ENCODE results near the gene WSB2. TPM values are rescaled to one million over a fixed set of nuclear protein-coding genes. Genes with fewer than 3 reads are reported as not detected.
"Not testable (repeated sequence)": the region's sequence is repeated elsewhere in the genome, so short reads cannot be mapped to it uniquely, and the experiment has no call there.

WSB2 gene
- total RNA-seq, 4 donors from 2014 or later, result 22.4 to 59.2 (median 45.0) TPM

- Histone ChIP-seq H3K36me3 (no peaks in the 10 kb centered on the region), H3K27ac (no peak overlapping the region), H3K27me3 (no peaks in the 10 kb centered on the region), H3K9me3 (no peaks in the 10 kb centered on the region), H3K4me1 (no peaks in the 10 kb centered on the region), H3K4me3 (no peak overlapping the region)
- intact Hi-C loops (cut with DNase I; ENCODE audit: low total_unique reads), result no loop called here
- no peak for DNase-seq
- TF ChIP-seq POLR2A (IDR thresholded peaks at IDR 0.05), result no peak
- TF ChIP-seq, protein P1, sequence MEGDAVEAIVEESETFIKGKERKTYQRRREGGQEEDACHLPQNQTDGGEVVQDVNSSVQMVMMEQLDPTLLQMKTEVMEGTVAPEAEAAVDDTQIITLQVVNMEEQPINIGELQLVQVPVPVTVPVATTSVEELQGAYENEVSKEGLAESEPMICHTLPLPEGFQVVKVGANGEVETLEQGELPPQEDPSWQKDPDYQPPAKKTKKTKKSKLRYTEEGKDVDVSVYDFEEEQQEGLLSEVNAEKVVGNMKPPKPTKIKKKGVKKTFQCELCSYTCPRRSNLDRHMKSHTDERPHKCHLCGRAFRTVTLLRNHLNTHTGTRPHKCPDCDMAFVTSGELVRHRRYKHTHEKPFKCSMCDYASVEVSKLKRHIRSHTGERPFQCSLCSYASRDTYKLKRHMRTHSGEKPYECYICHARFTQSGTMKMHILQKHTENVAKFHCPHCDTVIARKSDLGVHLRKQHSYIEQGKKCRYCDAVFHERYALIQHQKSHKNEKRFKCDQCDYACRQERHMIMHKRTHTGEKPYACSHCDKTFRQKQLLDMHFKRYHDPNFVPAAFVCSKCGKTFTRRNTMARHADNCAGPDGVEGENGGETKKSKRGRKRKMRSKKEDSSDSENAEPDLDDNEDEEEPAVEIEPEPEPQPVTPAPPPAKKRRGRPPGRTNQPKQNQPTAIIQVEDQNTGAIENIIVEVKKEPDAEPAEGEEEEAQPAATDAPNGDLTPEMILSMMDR (IDR thresholded peaks at IDR 0.05), result no peak
Observed at GRCh38 chr12:118011377-118011776, 49.6 kb downstream of the WSB2 start.

GRCh38 chr12:118010903-118011302 lies 50.1 kb downstream of the WSB2 start:
- intact Hi-C loops (cut with DNase I; ENCODE audit: low total_unique reads), result no loop called here
- no peak overlapping the region for H3K27ac ChIP-seq
- H3K4me1 ChIP-seq, result no peaks in the 10 kb centered on the region
- H3K9me3 ChIP-seq, result no peaks in the 10 kb centered on the region
- H3K36me3 ChIP-seq, result no peaks in the 10 kb centered on the region
- TF ChIP-seq POLR2A (IDR thresholded peaks at IDR 0.05), result no peak
- TF ChIP-seq, protein P1 (IDR thresholded peaks at IDR 0.05), result no peak
- no peak overlapping the region for H3K4me3 ChIP-seq
- DNase-seq, result no peak
- H3K27me3 ChIP-seq, result no peaks in the 10 kb centered on the region

DNA sequence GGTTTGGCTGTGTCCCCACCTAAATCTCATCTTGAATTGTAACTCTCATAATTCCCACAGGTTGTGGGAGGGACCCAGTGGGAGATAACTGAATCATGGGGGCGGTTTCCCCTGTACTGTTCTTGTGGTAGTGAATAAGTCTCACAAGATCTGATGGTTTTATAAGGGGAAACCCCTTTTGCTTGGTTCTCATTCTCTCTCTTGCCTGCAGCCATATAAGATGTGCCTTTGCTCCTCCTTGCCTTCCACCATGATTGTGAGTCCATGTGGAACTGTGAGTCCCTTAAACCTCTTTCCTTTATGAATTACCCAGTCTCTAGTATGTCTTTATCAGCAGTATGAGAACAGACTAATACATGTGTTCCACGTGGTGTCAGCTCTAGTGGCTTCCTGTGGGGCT lies 61.2 kb downstream of the WSB2 start:
- intact Hi-C loops (cut with DNase I; ENCODE audit: low total_unique reads); H3K27me3 ChIP-seq; H3K36me3 ChIP-seq; DNase-seq; H3K9me3 ChIP-seq; H3K4me3 ChIP-seq; H3K4me1 ChIP-seq; H3K27ac ChIP-seq: not testable (repeated sequence)

- no peak for DNase-seq
- H3K36me3 ChIP-seq, result no peaks in the 10 kb centered on the region
- H3K9me3 ChIP-seq, result no peaks in the 10 kb centered on the region
- H3K4me1 ChIP-seq, result no peaks in the 10 kb centered on the region
- TF ChIP-seq POLR2A (IDR thresholded peaks at IDR 0.05), result no peak
- TF ChIP-seq, protein P1 (IDR thresholded peaks at IDR 0.05), result no peak
- no peaks in the 10 kb centered on the region for H3K27me3 ChIP-seq
- intact Hi-C loops (cut with DNase I; ENCODE audit: low total_unique reads), result no loop called here
- H3K27ac ChIP-seq, result no peak overlapping the region
- H3K4me3 ChIP-seq, result no peak overlapping the region
Observed at GRCh38 chr12:117998719-117999118, 62.3 kb downstream of the WSB2 start.

GRCh38 chr12:117994551-117995438 lies 66.2 kb downstream of the WSB2 start:
- H3K27ac ChIP-seq, result no peak overlapping the region
- no peaks in the 10 kb centered on the region for H3K36me3 ChIP-seq
- no peak overlapping the region for H3K4me3 ChIP-seq
- no peaks in the 10 kb centered on the region for H3K9me3 ChIP-seq
- DNase-seq, result no peak
- H3K4me1 ChIP-seq, result no peaks in the 10 kb centered on the region
- no peaks in the 10 kb centered on the region for H3K27me3 ChIP-seq
- intact Hi-C loops (cut with DNase I; ENCODE audit: low total_unique reads), result no loop called here
- TF ChIP-seq, protein P1 (IDR thresholded peaks at IDR 0.05), result no peak

Data from uterus (tissue), 4 donors.